Smooth muscle cell (in vitro differentiated cells): ENCODE measurements around the gene LRRN2. TPM values are rescaled to one million over a fixed set of nuclear protein-coding genes. Genes with fewer than 3 reads are reported as not detected.
"Not testable (repeated sequence)": the region's sequence is repeated elsewhere in the genome, so short reads cannot be mapped to it uniquely, and the experiment has no call there.

ENCODE experiments used
- DNase-seq: peaks from one replicate; lab custom pipeline; 2025; ENCODE audit not compliant: unreplicated experiment; lab: John Stamatoyannopoulos, UW
- H2AFZ ChIP-seq: fragments of 200-600 bp; sonication (generic); 2 replicates; pipeline ENCODE4 v1.6.0; 2016; ENCODE audit warnings: antibody characterized with exemption, low read depth, mild to moderate bottlenecking
- H3F3A ChIP-seq: fragments of 200-600 bp; sonication (generic); 2 replicates; pipeline ENCODE4 v1.6.0; 2017; ENCODE audit warnings: antibody characterized with exemption, low read depth
- H3K27ac ChIP-seq: fragments of 200-600 bp; sonication (generic); 2 replicates; pipeline ENCODE4 v1.5.1; 2016; ENCODE audit warnings: low read depth, mild to moderate bottlenecking
- H3K27me3 ChIP-seq: fragments of 200-600 bp; sonication (generic); 2 replicates; pipeline ENCODE4 v1.6.1; 2016; ENCODE audit warnings: low read depth, mild to moderate bottlenecking
- H3K36me3 ChIP-seq: fragments of 200-600 bp; sonication (generic); 2 replicates; pipeline ENCODE4 v1.5.1; 2016; ENCODE audit warnings: low read depth
- H3K4me1 ChIP-seq: fragments of 200-600 bp; sonication (generic); 2 replicates; pipeline ENCODE4 v1.5.1; 2016; ENCODE audit warnings: low read depth
- H3K4me2 ChIP-seq: fragments of 200-600 bp; sonication (generic); 2 replicates; pipeline ENCODE4 v1.6.0; 2016; ENCODE audit warnings: mild to moderate bottlenecking
- H3K4me3 ChIP-seq: fragments of 200-600 bp; sonication (generic); 2 replicates; pipeline ENCODE4 v1.5.1; 2016; ENCODE audit warnings: mild to moderate bottlenecking
- H3K79me2 ChIP-seq: fragments of 200-600 bp; sonication (generic); 2 replicates; pipeline ENCODE4 v1.6.0; 2016; ENCODE audit warnings: low read depth, mild to moderate bottlenecking
- H3K9ac ChIP-seq: fragments of 200-600 bp; sonication (generic); 2 replicates; pipeline ENCODE4 v1.6.0; 2016; ENCODE audit warnings: low read depth
- H3K9me3 ChIP-seq: fragments of 200-600 bp; sonication (generic); replicated peaks from 2 replicates; pipeline ENCODE4 v1.5.1; 2016; ENCODE audit warnings: low read depth
- H4K20me1 ChIP-seq: fragments of 200-600 bp; sonication (generic); 2 replicates; pipeline ENCODE4 v1.6.0; 2016; ENCODE audit warnings: low read depth
- CTCF ChIP-seq: fragments of 200-600 bp; sonication (generic); IDR thresholded peaks from 2 replicates; pipeline ENCODE4 v1.5.1; 2017; ENCODE audit warnings: borderline replicate concordance, mild to moderate bottlenecking, antibody characterized with exemption; ENCODE audit not compliant: insufficient read depth, poor library complexity, severe bottlenecking
- WGBS: methylation state at CpG from one replicate; pipeline ENCODE4 v1.1.7; 2016; ENCODE audit warnings: low lambda C conversion rate; 5-methylcytosine and 5-hydroxymethylcytosine counted together
- polyA plus RNA-seq: library from polyadenylated mRNA; unstranded; fragments of >200 nt; fragmentation: Nextera tagmentation; extraction: Ambion mirVana; gene quantifications from 2 replicates; pipeline ENCODE4 v1.2.1, GENCODE V29; 2016
- total RNA-seq: library from RNA; depleted of rRNA; stranded (reverse); fragments of >200 nt; gene quantifications from 2 replicates; pipeline ENCODE4 v1.2.3, GENCODE V29; 2014

Gene LRRN2
- total and polyA plus RNA-seq, 2 experiments from 2014 or later: 1.3 to 2.4 TPM

- H3K27me3 ChIP-seq: peaks cover 28% of the 10 kb centered on the region
- no peak overlapping the region for H2AFZ ChIP-seq
- WGBS: 72% methylated on average over 1 of the region's 1 CpG
These were observed 6.8 kb upstream of the LRRN2 start for GRCh38 chr1:204692325-204692840.

GRCh38 chr1:204691328-204691730 lies 5.8 kb upstream of the LRRN2 start:
- DNase-seq: not testable (repeated sequence)

More at GRCh38 chr1:204692325-204692840, 6.8 kb upstream of the LRRN2 start:
- Histone ChIP-seq H3F3A (no peaks in the 10 kb centered on the region), H3K9ac (no peak overlapping the region), H3K27ac (no peak overlapping the region), H3K4me1 (peaks cover 5% of the 10 kb centered on the region), H4K20me1 (no peaks in the 10 kb centered on the region), H3K4me2 (no peak overlapping the region), H3K36me3 (no peaks in the 10 kb centered on the region), H3K4me3 (no peak overlapping the region), H3K9me3 (no peaks in the 10 kb centered on the region), H3K79me2 (no peaks in the 10 kb centered on the region)
- no peak for DNase-seq
- no peak for TF ChIP-seq CTCF

GRCh38 chr1:204688776-204689175 lies 3.2 kb upstream of the LRRN2 start:
- no peak overlapping the region for H2AFZ ChIP-seq
- no peak overlapping the region for H3K4me2 ChIP-seq
- no peaks in the 10 kb centered on the region for H3F3A ChIP-seq
- H3K4me1 ChIP-seq: peaks cover 9% of the 10 kb centered on the region
- no peak overlapping the region for H3K4me3 ChIP-seq
- no peaks in the 10 kb centered on the region for H3K9me3 ChIP-seq
- 83% methylated on average over 2 of the region's 2 CpGs for WGBS
- no peak for DNase-seq
- H3K27me3 ChIP-seq: peaks cover 58% of the 10 kb centered on the region
- H3K36me3 ChIP-seq: no peaks in the 10 kb centered on the region
- no peak for TF ChIP-seq CTCF
- H3K27ac ChIP-seq: no peak overlapping the region
- no peak overlapping the region for H3K9ac ChIP-seq
- H4K20me1 ChIP-seq: no peaks in the 10 kb centered on the region
- H3K79me2 ChIP-seq: no peaks in the 10 kb centered on the region

More at GRCh38 chr1:204691328-204691730, 5.8 kb upstream of the LRRN2 start:
- not testable (repeated sequence) for H3K9ac ChIP-seq, H3K4me3 ChIP-seq, H3K79me2 ChIP-seq, H3K4me1 ChIP-seq, H4K20me1 ChIP-seq, H3K27ac ChIP-seq, H3K36me3 ChIP-seq, H3F3A ChIP-seq, H3K4me2 ChIP-seq, H3K9me3 ChIP-seq, H2AFZ ChIP-seq
- peaks cover 34% of the 10 kb centered on the region for H3K27me3 ChIP-seq
- 78% methylated on average over 6 of the region's 6 CpGs for WGBS

- H4K20me1 ChIP-seq: no peaks in the 10 kb centered on the region
- H3K4me3 ChIP-seq: no peak overlapping the region
- H2AFZ ChIP-seq: no peak overlapping the region
- WGBS: 96% methylated on average over 2 of the region's 2 CpGs
- H3K9me3 ChIP-seq: no peaks in the 10 kb centered on the region
- no peaks in the 10 kb centered on the region for H3F3A ChIP-seq
- H3K79me2 ChIP-seq: no peaks in the 10 kb centered on the region
- peaks cover 9% of the 10 kb centered on the region for H3K4me1 ChIP-seq
- TF ChIP-seq CTCF: no peak
- no peak overlapping the region for H3K4me2 ChIP-seq
- H3K27ac ChIP-seq: no peak overlapping the region
- DNase-seq: no peak
- H3K27me3 ChIP-seq: peaks cover 66% of the 10 kb centered on the region
- H3K9ac ChIP-seq: no peak overlapping the region
- H3K36me3 ChIP-seq: no peaks in the 10 kb centered on the region
These were observed 2.5 kb upstream of the LRRN2 start for GRCh38 chr1:204688007-204688406.
